Right lobe of liver (tissue), 4 donors: Measurements from ENCODE around the gene TMEM200B.

Experiments
- CTCF ChIP-seq, 4 donors: fragments of 200-600 bp in 3 of 4; fragments of 450-650 bp in 1 of 4; IDR thresholded peaks; one replicate each; pipeline versions ENCODE4 v1.5.1 to v1.8.0; 2016 to 2022; ENCODE audit warnings: antibody characterized with exemption in 4 of 4, mild to moderate bottlenecking in 2 of 4
- POLR2A ChIP-seq: fragments of 450-650 bp; IDR thresholded peaks from one replicate; pipeline ENCODE4 v1.6.1; 2017; ENCODE audit warnings: antibody characterized with exemption, mild to moderate bottlenecking
- donor health status: DM: no; HTN: no; CAD: no.
- donor health status: DM: no; HTN: no; CAD: no.
- donor health status: DM: no; HTN: yes; CAD: no.

GRCh38 chr1:29121936-29122681 lies 1.6 kb downstream of the TMEM200B start:
- TF ChIP-seq CTCF (IDR thresholded peaks at IDR 0.05), result no peak
- TF ChIP-seq POLR2A, result no peak
